Measurements from ENCODE around the gene THADA. TPM values are rescaled to one million over a fixed set of nuclear protein-coding genes. Genes with fewer than 3 reads are reported as not detected.

Gene THADA
- total RNA-seq, 1 donor from 2014 or later, result 48.4 TPM

DNA sequence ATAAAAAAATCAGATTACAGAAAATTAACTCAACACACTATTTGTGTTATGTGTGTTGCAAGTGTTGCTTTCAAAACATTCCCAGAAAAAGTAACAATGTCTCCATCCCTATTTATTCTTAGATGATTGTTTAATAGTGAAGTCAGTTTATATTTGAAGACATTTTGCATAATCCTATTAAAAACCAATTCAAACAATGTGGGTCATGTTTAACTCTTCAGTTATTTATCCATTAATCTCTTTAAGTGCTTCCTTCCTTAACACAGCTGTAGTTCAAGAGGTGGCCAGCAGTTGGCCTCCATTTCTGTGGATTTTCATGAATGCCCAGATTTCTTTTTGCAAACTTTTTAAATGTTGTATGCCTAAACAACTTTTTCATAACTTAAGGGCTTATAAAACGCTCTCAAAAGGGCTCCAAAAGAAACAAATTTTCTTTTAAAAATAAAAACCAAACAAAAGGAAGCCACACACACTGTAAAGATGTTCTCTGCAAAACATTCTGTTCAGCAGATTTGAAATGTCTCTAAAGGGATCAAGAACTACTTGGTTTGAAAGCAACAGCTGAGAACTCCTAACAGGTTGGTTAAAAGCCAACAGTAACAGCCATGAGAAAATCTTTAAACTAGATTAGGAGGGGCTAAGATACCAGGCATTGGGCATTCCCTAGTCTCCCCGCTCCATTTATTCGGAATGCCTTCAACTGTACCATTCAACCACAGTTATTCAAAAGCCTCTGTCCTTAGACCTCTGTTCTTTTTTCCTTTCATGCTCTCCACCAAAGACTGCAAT lies 71.5 kb downstream of the THADA start:
- intact Hi-C loops (cut with micrococcal nuclease), result loop anchor here (2.0 kb wide), 1 partner anchor 24 kb away; no protein-coding TSS in a partner anchor
- H3K4me1 Mint-ChIP-seq (ENCODE audit: low read depth), result peaks cover 12% of the 10 kb centered on the region
- no peak overlapping the region for H3K4me3 Mint-ChIP-seq (ENCODE audit: low read depth)
- H3K9me3 Mint-ChIP-seq, result peaks cover 20% of the 10 kb centered on the region
- peaks cover 45% of the 10 kb centered on the region for H3K36me3 Mint-ChIP-seq (ENCODE audit: low read depth)
- H3K27ac Mint-ChIP-seq, result no peak overlapping the region
- no peak for DNase-seq (ENCODE audit: low spot score)
- H3K27me3 Mint-ChIP-seq (ENCODE audit: low read depth), result no peaks in the 10 kb centered on the region

DNA sequence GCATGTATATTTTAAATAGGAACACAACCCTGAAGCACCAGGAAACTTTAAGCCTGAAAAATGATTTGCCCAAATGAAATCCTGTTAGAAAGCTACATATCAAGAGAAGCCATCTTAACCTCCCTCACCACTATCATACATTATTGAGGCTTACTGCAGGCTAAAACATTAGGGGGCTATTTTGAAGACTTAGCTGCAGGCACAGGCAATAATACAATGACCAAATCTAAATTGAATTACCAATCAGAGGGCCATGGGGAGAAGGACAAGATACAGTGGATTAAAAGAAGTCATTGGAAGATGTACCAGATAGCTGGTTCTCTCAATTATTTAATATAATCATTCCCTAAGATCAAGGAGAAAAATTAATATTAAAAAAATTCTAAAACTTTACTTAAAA lies 73.7 kb downstream of the THADA start:
- H3K27ac Mint-ChIP-seq, result no peak overlapping the region
- peaks cover 16% of the 10 kb centered on the region for H3K4me1 Mint-ChIP-seq (ENCODE audit: low read depth)
- intact Hi-C loops (cut with micrococcal nuclease), result no loop called here
- peaks cover 40% of the 10 kb centered on the region for H3K36me3 Mint-ChIP-seq (ENCODE audit: low read depth)
- no peaks in the 10 kb centered on the region for H3K27me3 Mint-ChIP-seq (ENCODE audit: low read depth)
- no peak for DNase-seq (ENCODE audit: low spot score)
- no peak overlapping the region for H3K4me3 Mint-ChIP-seq (ENCODE audit: low read depth)
- H3K9me3 Mint-ChIP-seq, result peaks cover 20% of the 10 kb centered on the region

GRCh38 chr2:43521568-43521967 lies 74.3 kb downstream of the THADA start:
- H3K27me3 Mint-ChIP-seq (ENCODE audit: low read depth), result no peaks in the 10 kb centered on the region
- H3K27ac Mint-ChIP-seq, result no peak overlapping the region
- H3K9me3 Mint-ChIP-seq, result peaks cover 19% of the 10 kb centered on the region
- peaks cover 16% of the 10 kb centered on the region for H3K4me1 Mint-ChIP-seq (ENCODE audit: low read depth)
- no peak for DNase-seq (ENCODE audit: low spot score)
- intact Hi-C loops (cut with micrococcal nuclease), result no loop called here
- H3K36me3 Mint-ChIP-seq (ENCODE audit: low read depth), result peaks cover 37% of the 10 kb centered on the region
- no peak overlapping the region for H3K4me3 Mint-ChIP-seq (ENCODE audit: low read depth)

- Mint-ChIP-seq H3K4me3 (ENCODE audit: low read depth) (no peak overlapping the region), H3K9me3 (peaks cover 13% of the 10 kb centered on the region), H3K4me1 (ENCODE audit: low read depth) (peaks cover 21% of the 10 kb centered on the region), H3K27me3 (ENCODE audit: low read depth) (no peaks in the 10 kb centered on the region), H3K36me3 (ENCODE audit: low read depth) (peaks cover 30% of the 10 kb centered on the region), H3K27ac (no peak overlapping the region)
- intact Hi-C loops (cut with micrococcal nuclease), result no loop called here
- DNase-seq (ENCODE audit: low spot score), result no peak
Measured at GRCh38 chr2:43520919-43521318, 74.9 kb downstream of the THADA start.

DNA sequence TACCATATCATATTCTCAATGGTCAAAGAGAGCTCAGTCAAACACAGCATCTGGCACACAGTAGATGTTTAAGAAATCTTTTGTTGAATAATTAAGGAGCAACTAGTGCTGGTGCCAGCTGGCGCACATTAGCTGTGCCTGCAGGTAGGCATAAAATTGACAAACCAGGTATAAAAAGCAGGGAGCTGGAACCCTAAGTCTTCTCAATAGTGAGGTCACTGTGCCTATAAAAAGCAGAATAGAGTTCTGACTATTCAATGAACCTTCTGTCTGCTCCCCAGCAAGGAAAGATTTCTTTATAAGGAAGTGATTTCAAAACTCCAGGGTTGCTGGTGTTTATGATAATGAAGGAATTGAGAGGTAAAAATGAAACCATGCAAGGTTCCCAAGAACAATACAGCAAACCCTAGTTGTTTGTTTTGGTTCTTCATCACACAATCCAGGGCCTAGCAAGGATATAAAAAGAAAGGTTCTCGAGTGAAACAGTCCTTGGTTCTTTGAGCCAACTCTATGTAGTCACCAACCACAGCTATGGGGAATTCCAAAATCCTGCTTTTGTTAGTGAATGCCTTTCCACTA lies 76.1 kb downstream of the THADA start:
- Mint-ChIP-seq H3K4me1 (ENCODE audit: low read depth) (peaks cover 20% of the 10 kb centered on the region), H3K9me3 (peaks cover under 1% of the 10 kb centered on the region), H3K27ac (no peak overlapping the region), H3K36me3 (ENCODE audit: low read depth) (peaks cover 18% of the 10 kb centered on the region), H3K27me3 (ENCODE audit: low read depth) (no peaks in the 10 kb centered on the region), H3K4me3 (ENCODE audit: low read depth) (no peak overlapping the region)
- intact Hi-C loops (cut with micrococcal nuclease), result no loop called here
- DNase-seq (ENCODE audit: low spot score), result no peak

GRCh38 chr2:43518718-43519117 lies 77.1 kb downstream of the THADA start:
- Mint-ChIP-seq H3K4me1 (ENCODE audit: low read depth) (peaks cover 20% of the 10 kb centered on the region), H3K9me3 (no peaks in the 10 kb centered on the region), H3K27me3 (ENCODE audit: low read depth) (no peaks in the 10 kb centered on the region), H3K36me3 (ENCODE audit: low read depth) (peaks cover 8% of the 10 kb centered on the region), H3K4me3 (ENCODE audit: low read depth) (no peak overlapping the region), H3K27ac (no peak overlapping the region)
- intact Hi-C loops (cut with micrococcal nuclease), result no loop called here
- DNase-seq (ENCODE audit: low spot score), result no peak

DNA sequence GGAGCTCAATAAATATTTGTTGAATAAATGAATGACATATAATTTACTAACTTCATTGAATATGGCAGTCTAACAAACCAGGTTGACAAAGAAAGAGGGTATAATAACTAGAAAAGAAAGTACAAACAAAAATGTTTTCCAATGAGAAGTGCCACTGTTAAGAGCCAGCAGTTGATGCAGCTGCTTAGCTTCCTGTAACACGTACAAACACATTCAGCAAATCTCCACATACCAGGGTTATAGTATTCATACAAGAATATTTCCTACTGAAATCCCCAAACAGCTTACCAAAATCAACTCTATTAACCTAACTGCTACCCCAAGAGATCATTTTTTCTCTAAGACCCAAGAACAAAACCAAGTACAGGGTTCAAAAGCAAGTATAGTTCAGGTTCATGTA lies 77.7 kb downstream of the THADA start:
- intact Hi-C loops (cut with micrococcal nuclease), result no loop called here
- Mint-ChIP-seq H3K4me1 (ENCODE audit: low read depth) (peaks cover 23% of the 10 kb centered on the region), H3K9me3 (no peaks in the 10 kb centered on the region), H3K27ac (no peak overlapping the region), H3K4me3 (ENCODE audit: low read depth) (no peak overlapping the region), H3K36me3 (ENCODE audit: low read depth) (peaks cover 7% of the 10 kb centered on the region), H3K27me3 (ENCODE audit: low read depth) (no peaks in the 10 kb centered on the region)
- DNase-seq (ENCODE audit: low spot score), result no peak

DNA sequence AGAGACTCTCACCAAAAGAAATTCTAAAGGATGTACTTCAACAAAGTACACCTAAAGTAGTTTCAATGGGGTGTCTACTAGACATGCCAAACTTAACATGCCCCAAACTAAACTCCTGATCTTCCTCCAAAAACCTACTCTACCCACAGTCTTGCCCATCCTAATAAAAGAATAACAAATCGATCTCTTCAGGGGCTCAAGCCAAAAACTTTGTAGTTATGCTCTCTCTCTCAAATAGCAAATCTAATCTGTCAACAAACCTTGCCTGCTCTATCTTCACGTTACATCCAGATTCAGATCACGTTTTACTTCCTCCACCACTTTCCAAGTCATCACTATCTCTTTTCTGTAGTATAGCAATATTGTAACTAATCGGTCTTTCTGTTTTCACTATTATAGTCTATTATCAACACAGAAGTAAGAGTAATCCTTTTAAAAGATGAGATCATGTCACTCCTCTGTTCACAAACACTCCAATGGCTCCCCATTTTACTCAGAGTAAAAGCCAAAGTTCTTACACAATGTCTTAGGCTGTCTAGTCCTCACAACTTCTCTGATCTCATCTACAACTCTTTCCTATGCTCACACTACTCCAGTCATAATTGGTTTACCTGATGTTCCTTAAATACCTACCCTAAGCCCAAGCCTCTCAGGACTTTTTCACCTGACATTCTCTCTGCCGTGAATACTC lies 79.9 kb downstream of the THADA start:
- DNase-seq (ENCODE audit: low spot score), result no peak
- Mint-ChIP-seq H3K36me3 (ENCODE audit: low read depth) (peaks cover 15% of the 10 kb centered on the region), H3K27ac (peak overlapping the region; percentile 2), H3K27me3 (ENCODE audit: low read depth) (no peaks in the 10 kb centered on the region), H3K4me3 (ENCODE audit: low read depth) (no peak overlapping the region), H3K4me1 (ENCODE audit: low read depth) (peaks cover 30% of the 10 kb centered on the region), H3K9me3 (no peaks in the 10 kb centered on the region)
- intact Hi-C loops (cut with micrococcal nuclease), result no loop called here

DNA sequence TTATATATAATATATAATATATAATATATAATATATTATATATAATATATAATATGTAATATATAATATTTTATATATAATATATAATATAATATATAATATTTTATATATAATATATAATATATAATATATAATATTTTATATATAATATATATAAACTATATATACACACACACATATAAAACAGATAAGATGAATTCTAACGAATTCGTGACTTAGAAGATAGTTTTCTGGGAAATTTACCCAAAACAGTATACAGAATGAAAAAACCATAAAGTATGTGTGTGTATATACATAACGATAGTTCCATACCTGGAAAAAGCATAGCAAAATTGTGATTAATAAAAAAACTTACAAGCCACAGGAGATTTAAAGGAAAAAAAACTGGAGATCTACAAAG lies 80.6 kb downstream of the THADA start:
- intact Hi-C loops (cut with micrococcal nuclease), result no loop called here
- Mint-ChIP-seq H3K4me1 (ENCODE audit: low read depth) (peaks cover 31% of the 10 kb centered on the region), H3K9me3 (no peaks in the 10 kb centered on the region), H3K4me3 (ENCODE audit: low read depth) (no peak overlapping the region), H3K27me3 (ENCODE audit: low read depth) (no peaks in the 10 kb centered on the region), H3K27ac (no peak overlapping the region), H3K36me3 (ENCODE audit: low read depth) (peaks cover 16% of the 10 kb centered on the region)
- no peak for DNase-seq (ENCODE audit: low spot score)

- no peak for DNase-seq (ENCODE audit: low spot score)
- Mint-ChIP-seq H3K4me3 (ENCODE audit: low read depth) (no peak overlapping the region), H3K36me3 (ENCODE audit: low read depth) (peaks cover 21% of the 10 kb centered on the region), H3K27ac (no peak overlapping the region), H3K9me3 (no peaks in the 10 kb centered on the region), H3K27me3 (ENCODE audit: low read depth) (no peaks in the 10 kb centered on the region), H3K4me1 (ENCODE audit: low read depth) (peaks cover 32% of the 10 kb centered on the region)
- intact Hi-C loops (cut with micrococcal nuclease), result no loop called here
Measured at GRCh38 chr2:43513796-43514195, 82.0 kb downstream of the THADA start.

- H3K36me3 Mint-ChIP-seq (ENCODE audit: low read depth), result peaks cover 24% of the 10 kb centered on the region
- H3K9me3 Mint-ChIP-seq, result no peaks in the 10 kb centered on the region
- H3K4me3 Mint-ChIP-seq (ENCODE audit: low read depth), result no peak overlapping the region
- no peaks in the 10 kb centered on the region for H3K27me3 Mint-ChIP-seq (ENCODE audit: low read depth)
- H3K27ac Mint-ChIP-seq, result no peak overlapping the region
- intact Hi-C loops (cut with micrococcal nuclease), result no loop called here
- DNase-seq (ENCODE audit: low spot score), result no peak
- peaks cover 36% of the 10 kb centered on the region for H3K4me1 Mint-ChIP-seq (ENCODE audit: low read depth)
Measured at GRCh38 chr2:43513216-43513615, 82.6 kb downstream of the THADA start.

GRCh38 chr2:43511199-43511598 lies 84.6 kb downstream of the THADA start:
- no peaks in the 10 kb centered on the region for H3K9me3 Mint-ChIP-seq
- DNase-seq (ENCODE audit: low spot score), result no peak

DNA sequence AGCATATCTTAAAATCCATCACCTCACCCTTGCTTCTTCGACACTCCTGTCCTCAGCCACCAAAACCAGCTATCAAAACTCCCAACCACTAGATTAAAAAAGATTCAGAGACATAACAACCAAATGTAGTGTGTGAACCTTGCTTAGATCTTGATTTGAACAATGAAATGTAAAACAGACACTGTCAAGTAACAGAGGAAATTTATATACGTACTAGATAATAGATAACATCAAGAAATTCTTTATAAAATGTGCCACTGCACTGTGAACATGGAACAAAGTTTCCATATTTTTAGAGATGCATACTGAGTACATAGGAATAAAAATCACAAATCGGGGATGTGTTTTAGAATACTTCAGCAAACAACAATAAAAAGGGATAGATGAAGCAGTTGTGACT lies 86.0 kb downstream of the THADA start:
- intact Hi-C loops (cut with micrococcal nuclease), result loop anchor here (5.0 kb wide), 1 partner anchor 32 kb away; no protein-coding TSS in a partner anchor
- Mint-ChIP-seq H3K4me1 (ENCODE audit: low read depth) (peaks cover 37% of the 10 kb centered on the region), H3K27ac (peak overlapping the region; percentile 47), H3K4me3 (ENCODE audit: low read depth) (no peak overlapping the region), H3K9me3 (no peaks in the 10 kb centered on the region), H3K27me3 (ENCODE audit: low read depth) (no peaks in the 10 kb centered on the region), H3K36me3 (ENCODE audit: low read depth) (peaks cover 49% of the 10 kb centered on the region)
- DNase-seq (ENCODE audit: low spot score), result no peak

More at GRCh38 chr2:43511199-43511598, 84.6 kb downstream of the THADA start:
- H3K4me1 Mint-ChIP-seq (ENCODE audit: low read depth), result peaks cover 44% of the 10 kb centered on the region
- no peaks in the 10 kb centered on the region for H3K27me3 Mint-ChIP-seq (ENCODE audit: low read depth)
- intact Hi-C loops (cut with micrococcal nuclease), result no loop called here
- H3K27ac Mint-ChIP-seq, result no peak overlapping the region
- peaks cover 40% of the 10 kb centered on the region for H3K36me3 Mint-ChIP-seq (ENCODE audit: low read depth)
- H3K4me3 Mint-ChIP-seq (ENCODE audit: low read depth), result no peak overlapping the region
